Brain microvascular endothelial cell (primary cell): ENCODE results near the gene RAPGEF6.
A peak's percentile ranks its signal among the peaks of the same experiment; 100 is the strongest.

Source experiments
- DNase-seq: peaks from one replicate; pipeline ENCODE4 v3.0.0-alpha.2; 2020
- H3K27ac ChIP-seq: fragments of 250-450 bp; sonication (Bioruptor Pico); 2 replicates; pipeline ENCODE4 v1.5.1; 2020; ENCODE audit warnings: mild to moderate bottlenecking, moderate library complexity
- H3K27me3 ChIP-seq: fragments of 250-450 bp; sonication (Bioruptor Pico); replicated peaks from 2 replicates; pipeline ENCODE4 v1.5.1; 2020; ENCODE audit warnings: mild to moderate bottlenecking
- H3K36me3 ChIP-seq: fragments of 250-450 bp; sonication (Bioruptor Pico); replicated peaks from 2 replicates; pipeline ENCODE4 v1.5.1; 2020; ENCODE audit warnings: mild to moderate bottlenecking
- H3K4me3 ChIP-seq: 2 replicates; pipeline ENCODE4 v1.5.1; 2011; ENCODE audit warnings: low read depth, mild to moderate bottlenecking, control low read depth, low read length, moderate library complexity
- CTCF ChIP-seq: IDR thresholded peaks from 2 replicates; pipeline ENCODE4 v1.5.1; 2011; ENCODE audit warnings: low read depth, mild to moderate bottlenecking, moderate library complexity, low read length, control low read depth, inconsistent platforms; ENCODE audit errors: missing control alignments
- in situ Hi-C: cut with HindIII; loops from 2 replicates; pipeline ENCODE4 v1.10.0; 2017; ENCODE audit warnings: low sequenced_read_pairs, low pct_ligation_motif_present

RAPGEF6 gene

GRCh38 chr5:131523500-131524185 is 111.4 kb downstream of the RAPGEF6 start:
- no peaks in the 10 kb centered on the region for H3K27me3 ChIP-seq
- H3K4me3 ChIP-seq: no peak overlapping the region
- TF ChIP-seq CTCF: no peak
- H3K36me3 ChIP-seq: no peaks in the 10 kb centered on the region
- no peak overlapping the region for H3K27ac ChIP-seq
- no peak for DNase-seq
- in situ Hi-C loops: no loop called here

- no peak for TF ChIP-seq CTCF
- no peaks in the 10 kb centered on the region for H3K36me3 ChIP-seq
- no peak overlapping the region for H3K27ac ChIP-seq
- DNase-seq: peak; percentile 74
- H3K27me3 ChIP-seq: no peaks in the 10 kb centered on the region
- H3K4me3 ChIP-seq: no peak overlapping the region
- in situ Hi-C loops: no loop called here
These were observed 113.8 kb downstream of the RAPGEF6 start for GRCh38 chr5:131521252-131521651.

GRCh38 chr5:131515348-131515747 is 119.7 kb downstream of the RAPGEF6 start:
- H3K4me3 ChIP-seq: no peak overlapping the region
- TF ChIP-seq CTCF: no peak
- no peak overlapping the region for H3K27ac ChIP-seq
- no peak for DNase-seq
- in situ Hi-C loops: no loop called here
- H3K36me3 ChIP-seq: no peaks in the 10 kb centered on the region
- no peaks in the 10 kb centered on the region for H3K27me3 ChIP-seq

GRCh38 chr5:131514316-131515283 is 120.4 kb downstream of the RAPGEF6 start:
- peak; percentile 31 for TF ChIP-seq CTCF
- Histone ChIP-seq H3K27ac (no peak overlapping the region), H3K27me3 (no peaks in the 10 kb centered on the region), H3K4me3 (no peak overlapping the region), H3K36me3 (no peaks in the 10 kb centered on the region)
- in situ Hi-C loops: no loop called here
- peak; percentile 16 for DNase-seq

GRCh38 chr5:131513780-131514179 is 121.2 kb downstream of the RAPGEF6 start:
- no peak overlapping the region for H3K27ac ChIP-seq
- in situ Hi-C loops: no loop called here
- TF ChIP-seq CTCF: no peak
- no peaks in the 10 kb centered on the region for H3K27me3 ChIP-seq
- no peaks in the 10 kb centered on the region for H3K36me3 ChIP-seq
- no peak for DNase-seq
- H3K4me3 ChIP-seq: no peak overlapping the region
